HK-2 (cell line): ENCODE measurements around the gene SPRED1.

Source experiments
- DNase-seq: peaks from one replicate; pipeline ENCODE4 v3.0.0-alpha.2; 2018; ENCODE audit not compliant: unreplicated experiment

SPRED1 gene

GRCh38 chr15:38281031-38281430, 28.4 kb downstream of the SPRED1 start:
- no peak for DNase-seq

- DNase-seq: no peak
Observed at GRCh38 chr15:38283010-38283409, 30.4 kb downstream of the SPRED1 start.

DNA sequence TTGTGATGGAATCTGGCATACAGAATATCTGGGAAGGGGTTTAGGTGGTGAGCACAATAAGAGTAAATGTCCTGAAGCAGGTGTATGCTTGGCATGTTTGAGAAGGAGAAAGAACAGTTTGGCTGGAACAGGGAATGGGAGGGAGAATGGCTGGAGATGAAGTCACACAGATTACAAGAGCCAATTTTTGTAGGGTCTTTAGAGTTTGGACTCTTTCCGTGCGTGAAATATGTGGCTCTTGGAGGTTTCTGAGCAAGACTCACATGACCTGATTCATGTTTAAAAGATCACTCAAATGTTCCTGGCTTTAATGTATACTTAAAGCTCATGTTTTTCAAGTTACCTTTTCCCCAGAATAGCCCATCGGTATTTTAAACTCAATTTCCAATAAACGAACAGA, 32.8 kb downstream of the SPRED1 start:
- no peak for DNase-seq

GRCh38 chr15:38294126-38294525, 41.5 kb downstream of the SPRED1 start:
- DNase-seq: no peak

- DNase-seq: no peak
Observed at GRCh38 chr15:38297623-38298388, 45.2 kb downstream of the SPRED1 start.

- DNase-seq: no peak
Observed at GRCh38 chr15:38299216-38299615, 46.6 kb downstream of the SPRED1 start.

- DNase-seq: no peak
Observed at GRCh38 chr15:38300395-38300794, 47.8 kb downstream of the SPRED1 start.

DNA sequence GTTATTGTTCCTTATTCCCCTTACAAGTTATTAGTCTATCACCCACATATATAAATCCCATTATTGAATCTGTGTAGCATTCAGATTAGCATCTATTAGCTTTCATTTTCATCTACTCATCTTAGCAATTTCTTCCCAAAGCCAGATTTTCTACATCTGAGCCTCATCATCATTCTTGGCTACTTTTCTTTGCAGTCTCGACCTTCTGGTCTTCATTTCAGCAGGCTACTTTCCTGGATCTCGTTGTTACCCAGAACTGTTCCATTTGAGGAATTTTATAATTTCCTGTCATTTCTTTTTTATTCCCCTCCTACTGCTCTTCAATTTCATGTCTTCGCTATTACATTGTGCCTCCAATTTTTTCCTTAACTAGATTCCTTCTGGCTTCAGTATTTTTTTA, 51.8 kb downstream of the SPRED1 start:
- DNase-seq: no peak

GRCh38 chr15:38307251-38307650, 54.6 kb downstream of the SPRED1 start:
- no peak for DNase-seq

DNA sequence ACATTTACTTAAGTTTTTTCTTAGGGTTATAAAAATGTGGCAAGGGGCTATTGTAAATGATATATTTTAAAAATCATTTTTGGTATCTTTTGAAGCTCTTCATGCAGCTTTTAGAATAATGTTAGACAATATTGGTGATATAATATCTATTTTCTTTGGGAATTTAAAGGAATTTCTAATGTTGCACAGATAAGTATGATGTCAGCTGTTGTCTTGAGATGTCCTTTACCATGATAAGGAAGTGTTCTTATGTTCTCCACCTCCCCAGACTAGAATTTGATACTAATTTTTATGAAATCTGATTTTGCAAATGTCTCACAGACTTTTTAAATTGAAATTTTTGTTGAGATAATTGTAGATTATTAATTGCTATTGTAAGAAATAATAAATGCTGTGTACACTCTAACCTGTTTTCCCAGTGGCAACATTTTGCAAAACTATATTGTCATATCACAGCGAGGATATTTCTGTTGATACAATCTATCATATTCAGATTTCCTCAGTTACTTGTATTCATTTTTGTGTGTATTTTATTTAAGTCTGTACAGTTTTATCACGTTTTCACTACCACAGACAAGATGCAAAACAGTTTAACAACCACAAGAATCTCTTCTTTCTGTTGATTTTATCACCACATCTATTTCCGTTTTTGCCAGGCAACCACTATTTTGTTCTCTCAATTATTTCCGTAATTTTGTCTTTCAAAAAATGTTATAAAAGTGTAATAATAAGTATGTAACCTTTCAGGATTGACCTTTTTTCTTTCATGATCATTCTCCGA, 55.4 kb downstream of the SPRED1 start:
- no peak for DNase-seq

DNA sequence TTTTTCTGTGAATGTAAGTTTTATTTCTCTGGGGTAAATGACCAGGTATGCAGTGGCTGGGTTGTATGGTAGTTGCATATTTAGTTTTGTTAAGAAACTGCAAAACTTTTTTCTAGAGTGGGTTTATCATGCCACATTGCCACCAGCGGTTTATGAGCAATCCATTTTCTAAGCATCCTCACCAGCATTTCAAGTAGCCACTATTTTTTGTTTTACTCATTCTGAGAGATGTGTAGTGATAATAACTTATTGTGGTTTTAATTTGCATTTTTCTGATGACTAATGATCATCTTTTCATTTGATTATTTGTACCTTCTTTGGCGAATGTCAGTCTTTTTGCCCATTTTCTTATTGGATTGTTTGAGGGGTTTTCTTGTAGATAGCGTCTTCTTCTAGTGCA, 56.2 kb downstream of the SPRED1 start:
- DNase-seq: no peak

DNA sequence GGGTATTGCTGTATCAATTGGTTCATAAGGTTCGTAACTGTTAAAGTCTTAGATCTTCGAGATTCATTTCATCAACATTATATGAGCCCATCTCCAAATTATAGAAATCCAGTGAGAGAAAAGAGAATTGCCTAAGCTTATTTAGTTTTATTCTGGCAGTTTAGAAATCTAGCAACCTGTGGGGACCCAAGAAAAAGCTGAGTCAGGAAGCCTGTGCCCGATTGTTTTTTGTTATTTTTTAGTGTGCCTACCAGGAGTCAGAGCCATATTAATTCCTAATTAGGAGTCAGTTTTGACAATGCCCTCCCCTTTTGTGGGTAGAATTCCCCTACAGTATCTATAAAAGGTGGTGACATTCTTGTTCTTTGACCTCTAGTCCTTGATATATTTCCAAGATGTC, 59.6 kb downstream of the SPRED1 start:
- no peak for DNase-seq

DNA sequence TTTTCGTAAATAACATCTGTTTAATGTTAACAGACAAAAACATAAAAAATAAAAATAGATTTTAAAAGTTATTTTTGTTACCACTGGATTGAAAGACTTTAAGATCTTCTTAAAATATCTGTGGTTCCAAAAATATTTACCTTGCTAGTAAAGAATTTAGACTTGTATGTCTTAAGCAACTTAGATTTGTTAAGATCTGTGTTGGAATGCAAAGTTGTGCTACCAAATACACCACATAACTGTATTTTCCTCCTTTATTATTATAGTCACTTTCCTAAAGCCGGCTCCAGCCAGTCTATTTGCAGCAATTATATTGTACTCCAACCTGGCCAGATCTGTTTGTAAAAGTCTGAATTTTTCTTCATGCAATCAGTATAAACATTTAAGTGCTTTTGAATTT, 63.7 kb downstream of the SPRED1 start:
- no peak for DNase-seq

GRCh38 chr15:38320181-38320580, 67.5 kb downstream of the SPRED1 start:
- DNase-seq: no peak

DNA sequence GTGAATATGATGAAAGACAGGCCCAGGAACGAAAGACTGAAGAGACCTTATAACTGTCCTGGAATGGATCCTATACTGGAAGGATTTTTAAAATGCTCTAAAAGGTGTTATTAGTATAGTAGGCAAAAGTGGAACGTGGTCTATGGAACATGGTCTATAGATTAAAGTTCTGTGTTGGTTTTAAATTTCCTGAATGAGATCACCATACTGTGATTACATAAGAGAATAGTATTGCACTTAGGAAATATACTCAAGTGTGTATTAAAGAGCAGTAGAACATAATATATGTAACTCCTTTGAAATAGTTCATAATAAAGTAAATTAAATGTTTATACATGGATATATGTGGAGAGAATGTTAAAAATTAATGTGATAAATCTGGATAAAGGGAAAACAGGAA, 68.2 kb downstream of the SPRED1 start:
- DNase-seq: no peak

GRCh38 chr15:38323895-38324294, 71.3 kb downstream of the SPRED1 start:
- no peak for DNase-seq

DNA sequence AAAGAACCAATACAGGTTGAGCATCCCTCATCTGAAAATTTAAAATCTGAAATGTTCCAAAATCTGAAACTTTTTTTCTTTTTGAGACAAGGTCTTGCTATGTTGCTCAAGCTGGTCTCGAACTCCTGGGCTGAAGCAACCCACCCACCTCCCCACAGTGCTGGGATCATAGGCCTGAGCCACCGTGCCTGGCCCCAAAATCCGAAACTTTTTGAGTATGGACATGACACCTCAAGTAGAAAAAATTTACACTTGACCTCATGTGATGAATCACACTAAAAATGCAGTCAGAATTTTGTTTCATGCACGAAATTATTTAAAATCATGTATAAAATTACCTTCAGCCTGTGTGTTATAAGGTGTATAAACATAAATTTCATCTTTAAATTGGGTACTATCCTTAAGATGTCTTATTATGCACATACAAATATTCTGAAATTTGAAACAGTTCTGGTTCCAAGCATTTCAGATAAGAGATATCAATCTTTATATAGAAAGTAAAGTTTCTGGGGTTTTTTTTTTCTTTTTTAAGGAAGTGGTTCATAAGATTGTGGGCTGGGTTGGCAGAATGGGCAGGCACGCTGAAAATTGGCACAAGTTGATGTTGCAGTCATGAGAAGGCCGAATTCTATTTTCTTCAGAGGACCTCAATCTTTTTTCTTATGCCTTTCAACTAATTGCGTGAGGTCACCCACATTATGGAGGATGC, 72.5 kb downstream of the SPRED1 start:
- no peak for DNase-seq

- no peak for DNase-seq
Observed at GRCh38 chr15:38325648-38325990, 73.0 kb downstream of the SPRED1 start.

GRCh38 chr15:38332711-38333110, 80.1 kb downstream of the SPRED1 start:
- DNase-seq: no peak

DNA sequence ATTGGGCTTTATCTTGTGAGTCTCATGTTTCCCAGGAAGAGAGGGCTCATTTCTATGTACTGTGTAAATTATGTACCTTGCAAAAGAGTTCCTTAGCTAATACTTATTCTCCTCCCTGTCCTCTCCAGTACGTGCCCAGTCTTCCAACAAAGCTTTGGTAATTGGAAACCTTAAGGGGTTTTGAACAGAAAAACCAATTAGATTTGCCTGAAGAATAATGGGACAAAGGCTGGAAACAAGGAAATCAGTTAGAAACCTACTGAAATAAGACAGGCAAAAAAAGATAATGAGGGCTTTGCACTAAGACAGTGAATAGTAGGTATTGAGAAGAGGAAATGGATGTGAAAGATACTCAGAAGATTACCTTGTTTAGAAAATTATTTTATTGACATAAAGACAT, 82.5 kb downstream of the SPRED1 start:
- no peak for DNase-seq

DNA sequence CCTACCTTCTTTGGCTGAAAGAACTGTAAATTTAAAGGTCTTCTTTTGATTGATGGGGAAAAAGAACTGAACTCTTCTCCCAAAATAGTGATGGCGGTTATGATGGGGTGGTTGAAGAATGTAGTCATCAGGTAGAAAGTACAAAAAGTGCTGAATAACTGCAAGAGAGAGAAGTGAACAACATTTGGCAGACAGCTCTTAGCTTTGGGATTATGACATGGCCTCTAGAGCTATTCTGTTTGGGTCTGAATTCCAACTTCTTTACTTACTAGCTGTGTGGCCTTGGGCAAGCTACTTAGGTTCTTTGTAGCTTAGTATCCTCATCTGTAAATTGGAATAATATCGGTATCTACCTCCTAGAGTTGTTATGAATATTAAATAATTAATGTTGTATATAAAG, 91.7 kb downstream of the SPRED1 start:
- no peak for DNase-seq

GRCh38 chr15:38349251-38349650, 96.6 kb downstream of the SPRED1 start:
- no peak for DNase-seq

DNA sequence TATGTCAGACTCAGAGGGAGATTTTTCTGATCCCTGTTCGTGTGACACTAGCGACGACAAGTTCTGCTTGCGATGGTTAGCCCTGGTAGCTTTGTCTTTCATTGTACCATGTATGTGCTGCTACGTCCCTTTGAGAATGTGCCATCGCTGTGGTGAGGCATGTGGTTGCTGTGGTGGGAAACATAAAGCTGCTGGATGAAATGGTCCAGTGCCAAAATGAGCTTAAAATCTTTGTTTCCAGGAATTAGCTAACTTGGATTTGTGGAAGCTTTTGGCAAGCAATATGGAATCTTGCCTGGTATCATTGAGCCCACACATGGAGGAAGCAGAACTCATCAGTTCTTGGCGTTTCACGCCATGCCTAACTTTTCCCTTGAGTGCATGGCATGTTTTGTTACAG, 98.8 kb downstream of the SPRED1 start:
- no peak for DNase-seq
